GM23248 (cell line): ENCODE data around the gene RBX1.
A peak's percentile ranks its signal among the peaks of the same experiment; 100 is the strongest.

Source experiments
- EZH2 ChIP-seq: fragments of 200-600 bp; sonication (generic); IDR thresholded peaks from 2 replicates; pipeline ENCODE4 v1.6.1; 2018; ENCODE audit warnings: antibody characterized with exemption, mild to moderate bottlenecking; ENCODE audit not compliant: insufficient read depth, poor library complexity, severe bottlenecking
- EZH2phosphoT487 ChIP-seq: fragments of 200-600 bp; sonication (generic); IDR thresholded peaks from 2 replicates; pipeline ENCODE4 v1.6.1; 2018; ENCODE audit warnings: antibody characterized with exemption, moderate library complexity, mild to moderate bottlenecking, low read depth; ENCODE audit not compliant: insufficient read depth

DNA sequence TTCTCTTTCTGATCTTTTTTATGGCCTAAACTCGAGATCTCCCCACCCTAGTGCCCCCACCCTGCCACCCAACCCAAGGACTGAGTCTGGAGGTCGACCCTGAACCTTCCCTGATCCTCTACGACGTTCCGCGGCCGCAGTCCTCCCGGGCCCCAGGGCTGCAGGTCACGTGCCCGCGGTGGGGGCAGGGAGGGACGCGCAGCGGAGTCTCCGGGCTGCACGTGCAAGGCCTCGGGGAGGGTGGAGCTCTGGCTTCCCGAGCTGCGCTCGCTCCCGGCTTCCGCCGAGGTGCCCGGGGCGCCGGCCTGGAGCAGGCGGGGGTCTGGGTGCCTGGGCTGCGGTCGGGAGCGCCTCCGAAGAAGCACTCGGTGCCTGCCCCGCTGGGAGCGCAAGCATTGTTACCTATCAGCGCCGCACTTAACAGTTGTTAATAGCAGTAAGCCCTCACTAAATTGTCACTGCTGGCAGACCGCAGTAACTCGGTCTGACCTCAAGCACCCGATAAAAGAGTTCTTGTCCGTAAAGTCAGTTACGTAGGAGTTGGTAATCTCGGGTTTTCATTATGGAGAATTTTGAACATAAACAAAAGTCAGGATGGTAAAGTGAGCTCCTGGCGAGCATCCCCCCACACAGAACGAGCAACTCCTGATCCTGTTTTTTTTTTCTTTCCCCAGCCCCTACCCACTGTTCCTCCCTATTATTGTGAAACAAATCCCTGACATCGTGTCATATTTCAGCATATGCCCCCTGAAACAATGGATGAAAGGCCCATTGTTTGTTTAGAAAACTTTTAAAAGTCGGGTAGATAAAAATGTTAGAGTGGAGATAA is 71.5 kb downstream of the RBX1 start:
- TF ChIP-seq EZH2 = no peak
- 0 out of 2 replicates have a peak, but pooled peaks have one; percentile 69 for TF ChIP-seq EZH2phosphoT487
